Suprapubic skin (tissue), 4 donors: Measurements from ENCODE around the gene SNX8. TPM values are rescaled to one million over a fixed set of nuclear protein-coding genes. Genes with fewer than 3 reads are reported as not detected.

Experiments
- DNase-seq, 2 donors: peaks; one replicate each; pipeline ENCODE4 v3.0.0-alpha.2; 2019; ENCODE audit warnings: low spot score in 2 of 2
- H3K27ac ChIP-seq: fragments of 200-600 bp; sonication (generic); one replicate; pipeline ENCODE4 v1.5.1; 2019
- H3K27me3 ChIP-seq: fragments of 200-600 bp; sonication (generic); one replicate; pipeline ENCODE4 v1.5.1; 2019
- H3K36me3 ChIP-seq: fragments of 200-600 bp; sonication (generic); one replicate; pipeline ENCODE4 v1.5.1; 2019
- H3K4me1 ChIP-seq: fragments of 200-600 bp; sonication (generic); one replicate; pipeline ENCODE4 v1.5.1; 2019
- H3K4me3 ChIP-seq: fragments of 200-600 bp; sonication (generic); one replicate; pipeline ENCODE4 v1.5.1; 2019; ENCODE audit warnings: mild to moderate bottlenecking
- H3K9me3 ChIP-seq: fragments of 200-600 bp; sonication (generic); one replicate; pipeline ENCODE4 v1.5.1; 2019
- EP300 ChIP-seq: sonication (generic); formaldehyde crosslinking; IDR thresholded peaks from one replicate; pipeline ENCODE4 v1.6.1; 2017; ENCODE audit warnings: antibody characterized with exemption
- POLR2A ChIP-seq, 2 donors: fragments of 450-650 bp; IDR thresholded peaks; one replicate each; pipeline ENCODE4 v1.6.1; 2017; ENCODE audit warnings: antibody characterized with exemption in 2 of 2, mild to moderate bottlenecking in 2 of 2, moderate library complexity in 2 of 2
- POLR2AphosphoS5 ChIP-seq, 3 donors: sonication (generic); formaldehyde crosslinking; IDR thresholded peaks; one replicate each; pipeline ENCODE4 v1.6.1; 2017; ENCODE audit warnings: antibody characterized with exemption in 3 of 3
- WGBS: methylation state at CpG from one replicate; pipeline ENCODE4 v1.1.5; 2018; 5-methylcytosine and 5-hydroxymethylcytosine counted together
- total RNA-seq, 4 donors: library from RNA; depleted of rRNA; stranded (reverse); fragments of >200 nt; gene quantifications; one replicate each; pipeline ENCODE4 v1.1.0, GENCODE V29; 2016
- TF ChIP-seq, protein P1 (sequence below), 2 donors: fragments of 200-600 bp in 1 of 2; fragments of 450-650 bp in 1 of 2; sonication (generic) in 1 of 2; IDR thresholded peaks; one replicate each; pipeline ENCODE4 v1.5.1; 2016 to 2019; ENCODE audit warnings: antibody characterized with exemption in 2 of 2, mild to moderate bottlenecking in 1 of 2, moderate library complexity in 1 of 2

Gene SNX8
- total RNA-seq, 4 donors from 2014 or later, result 13.7 to 35.1 (median 19.3) TPM

DNA sequence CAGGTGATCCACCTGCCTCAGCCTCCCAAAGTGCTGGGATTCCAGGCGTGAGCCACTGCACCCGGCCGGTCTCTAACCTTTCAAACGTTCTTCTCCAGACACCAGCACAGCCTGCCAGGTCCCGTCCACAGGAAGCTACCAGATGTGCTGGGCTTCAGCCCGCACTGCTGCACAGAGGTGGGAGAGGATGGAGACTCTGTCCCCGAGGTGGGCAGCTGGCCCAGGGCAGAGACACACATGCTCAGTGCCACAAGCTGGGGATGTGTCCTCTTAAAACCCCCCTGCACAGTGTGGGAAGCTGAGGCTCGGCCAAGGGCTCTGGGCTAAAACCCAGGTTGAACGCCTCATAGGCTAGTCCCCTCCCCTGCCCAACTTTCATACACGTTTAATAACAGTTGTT lies 62.9 kb downstream of the SNX8 start:
- no peak overlapping the region for H3K27ac ChIP-seq
- WGBS, result 77% methylated on average over 7 of the region's 10 CpGs
- H3K4me3 ChIP-seq, result no peak overlapping the region
- peaks cover 36% of the 10 kb centered on the region for H3K36me3 ChIP-seq
- peaks cover 16% of the 10 kb centered on the region for H3K4me1 ChIP-seq
- no peaks in the 10 kb centered on the region for H3K27me3 ChIP-seq
- TF ChIP-seq, protein P1, sequence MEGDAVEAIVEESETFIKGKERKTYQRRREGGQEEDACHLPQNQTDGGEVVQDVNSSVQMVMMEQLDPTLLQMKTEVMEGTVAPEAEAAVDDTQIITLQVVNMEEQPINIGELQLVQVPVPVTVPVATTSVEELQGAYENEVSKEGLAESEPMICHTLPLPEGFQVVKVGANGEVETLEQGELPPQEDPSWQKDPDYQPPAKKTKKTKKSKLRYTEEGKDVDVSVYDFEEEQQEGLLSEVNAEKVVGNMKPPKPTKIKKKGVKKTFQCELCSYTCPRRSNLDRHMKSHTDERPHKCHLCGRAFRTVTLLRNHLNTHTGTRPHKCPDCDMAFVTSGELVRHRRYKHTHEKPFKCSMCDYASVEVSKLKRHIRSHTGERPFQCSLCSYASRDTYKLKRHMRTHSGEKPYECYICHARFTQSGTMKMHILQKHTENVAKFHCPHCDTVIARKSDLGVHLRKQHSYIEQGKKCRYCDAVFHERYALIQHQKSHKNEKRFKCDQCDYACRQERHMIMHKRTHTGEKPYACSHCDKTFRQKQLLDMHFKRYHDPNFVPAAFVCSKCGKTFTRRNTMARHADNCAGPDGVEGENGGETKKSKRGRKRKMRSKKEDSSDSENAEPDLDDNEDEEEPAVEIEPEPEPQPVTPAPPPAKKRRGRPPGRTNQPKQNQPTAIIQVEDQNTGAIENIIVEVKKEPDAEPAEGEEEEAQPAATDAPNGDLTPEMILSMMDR (IDR thresholded peaks at IDR 0.05), result no peak
- no peak for TF ChIP-seq EP300
- no peak for TF ChIP-seq POLR2A (IDR thresholded peaks at IDR 0.05)
- TF ChIP-seq POLR2AphosphoS5 (IDR thresholded peaks at IDR 0.05), result no peak
- DNase-seq, result no peak
- H3K9me3 ChIP-seq, result no peaks in the 10 kb centered on the region

- H3K9me3 ChIP-seq, result no peaks in the 10 kb centered on the region
Measured at GRCh38 chr7:2249744-2250323, 64.4 kb downstream of the SNX8 start.

DNA sequence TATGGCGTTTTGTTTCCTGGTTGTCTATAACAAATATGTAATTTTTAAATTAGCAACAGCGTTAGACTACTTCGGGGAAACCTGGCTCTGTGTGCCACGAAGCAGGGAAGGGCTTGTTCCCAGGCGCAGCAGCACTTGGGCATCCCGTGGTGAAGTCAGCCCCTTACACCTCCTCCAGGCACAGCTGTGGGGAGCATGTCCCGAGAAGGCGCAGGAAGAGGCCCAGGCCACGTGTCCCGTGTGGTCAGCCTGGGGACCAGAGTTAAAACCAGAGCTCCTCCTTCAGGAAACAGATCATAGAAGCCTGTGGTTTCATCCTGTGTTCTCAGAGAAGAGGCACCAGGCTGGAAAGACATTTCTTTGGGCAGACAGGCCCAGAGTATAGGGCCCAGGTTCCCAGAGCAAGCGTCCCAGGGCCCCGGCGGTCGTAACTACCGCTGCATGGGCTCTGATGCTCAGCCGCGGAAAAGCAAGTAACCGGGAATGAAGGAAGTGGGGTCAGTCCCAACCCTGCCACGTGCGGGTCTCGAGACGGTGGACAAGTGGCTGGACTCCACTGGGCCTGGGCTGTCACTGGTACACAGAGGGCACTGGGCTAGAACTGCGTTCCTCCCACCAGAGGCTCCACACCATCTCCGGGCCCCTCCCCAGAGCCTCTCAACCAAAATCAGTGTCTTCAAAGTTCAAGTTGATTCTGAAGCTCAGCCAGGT lies 65.1 kb downstream of the SNX8 start:
- TF ChIP-seq POLR2AphosphoS5 (IDR thresholded peaks at IDR 0.05), result no peak
- TF ChIP-seq, protein P1 (IDR thresholded peaks at IDR 0.05), result no peak
- TF ChIP-seq POLR2A (IDR thresholded peaks at IDR 0.05), result no peak
- TF ChIP-seq EP300, result no peak
- Histone ChIP-seq H3K27ac (peak overlapping the region; percentile 64), H3K4me3 (no peak overlapping the region), H3K9me3 (no peaks in the 10 kb centered on the region), H3K4me1 (peaks cover 16% of the 10 kb centered on the region), H3K27me3 (no peaks in the 10 kb centered on the region), H3K36me3 (peaks cover 15% of the 10 kb centered on the region)
- DNase-seq, result no peak
- WGBS, result 37% methylated on average over 23 of the region's 24 CpGs

More at GRCh38 chr7:2249744-2250323, 64.4 kb downstream of the SNX8 start:
- Histone ChIP-seq H3K27ac (peak overlapping the region; percentile 64), H3K36me3 (peaks cover 22% of the 10 kb centered on the region), H3K4me3 (no peak overlapping the region), H3K27me3 (no peaks in the 10 kb centered on the region), H3K4me1 (peaks cover 16% of the 10 kb centered on the region)
- WGBS, result 88% methylated on average over 23 of the region's 27 CpGs
- DNase-seq, result no peak
- TF ChIP-seq POLR2A (IDR thresholded peaks at IDR 0.05) (no peak), POLR2AphosphoS5 (IDR thresholded peaks at IDR 0.05) (no peak), EP300 (no peak)
- TF ChIP-seq, protein P1 (IDR thresholded peaks at IDR 0.05), result no peak

DNA sequence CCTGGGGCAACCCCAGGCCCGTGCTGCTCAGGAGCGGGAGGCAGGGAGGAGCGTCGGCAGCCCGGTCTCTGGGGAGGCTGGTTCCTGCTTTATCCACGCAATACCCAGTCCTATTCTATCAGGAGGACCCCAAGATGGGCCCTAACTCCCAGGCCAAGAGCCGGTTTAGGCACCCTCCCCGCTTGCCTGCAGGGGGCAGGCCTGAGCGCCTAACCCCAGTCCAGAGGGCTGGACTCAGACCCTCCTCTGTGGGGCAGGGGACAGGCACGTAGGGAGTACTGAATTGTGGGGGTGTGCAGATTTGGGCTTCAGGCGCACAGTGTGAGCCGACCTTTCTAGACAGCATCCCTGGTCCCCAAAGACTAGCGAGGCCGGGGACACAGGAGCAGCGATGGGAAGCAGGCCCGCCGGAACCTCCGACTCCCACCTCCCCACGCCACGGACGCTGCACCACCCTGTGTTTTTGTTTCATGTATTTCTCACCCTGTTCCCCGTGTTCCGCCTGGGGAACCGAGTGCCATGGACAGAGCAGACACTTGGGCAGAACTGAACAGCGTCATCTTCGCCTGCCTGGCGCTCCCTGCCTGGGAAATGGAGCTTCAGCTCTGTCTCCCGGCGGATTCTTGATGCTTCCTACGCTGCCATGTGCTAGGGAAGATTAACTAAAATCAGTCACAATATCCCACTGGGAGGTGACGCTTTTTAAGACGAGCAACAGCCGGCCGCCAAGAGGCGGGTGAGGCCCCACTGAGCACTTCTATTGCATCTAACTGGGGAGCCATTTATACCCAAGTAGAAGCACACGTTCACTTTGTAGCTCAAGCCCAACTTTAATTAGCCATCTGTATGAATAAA lies 66.9 kb downstream of the SNX8 start:
- Histone ChIP-seq H3K9me3 (no peaks in the 10 kb centered on the region), H3K27ac (no peak overlapping the region), H3K4me3 (no peak overlapping the region), H3K27me3 (no peaks in the 10 kb centered on the region), H3K4me1 (peaks cover 22% of the 10 kb centered on the region), H3K36me3 (peaks cover 6% of the 10 kb centered on the region)
- TF ChIP-seq POLR2AphosphoS5 (IDR thresholded peaks at IDR 0.05) (no peak), POLR2A (IDR thresholded peaks at IDR 0.05) (no peak), EP300 (no peak)
- TF ChIP-seq, protein P1 (IDR thresholded peaks at IDR 0.05), result peak in 1 of 2 donors; percentile 65
- no peak for DNase-seq
- 70% methylated on average over 28 of the region's 36 CpGs for WGBS
